ENCODE measurements around the gene CYP2U1.

The CYP2U1 gene

DNA sequence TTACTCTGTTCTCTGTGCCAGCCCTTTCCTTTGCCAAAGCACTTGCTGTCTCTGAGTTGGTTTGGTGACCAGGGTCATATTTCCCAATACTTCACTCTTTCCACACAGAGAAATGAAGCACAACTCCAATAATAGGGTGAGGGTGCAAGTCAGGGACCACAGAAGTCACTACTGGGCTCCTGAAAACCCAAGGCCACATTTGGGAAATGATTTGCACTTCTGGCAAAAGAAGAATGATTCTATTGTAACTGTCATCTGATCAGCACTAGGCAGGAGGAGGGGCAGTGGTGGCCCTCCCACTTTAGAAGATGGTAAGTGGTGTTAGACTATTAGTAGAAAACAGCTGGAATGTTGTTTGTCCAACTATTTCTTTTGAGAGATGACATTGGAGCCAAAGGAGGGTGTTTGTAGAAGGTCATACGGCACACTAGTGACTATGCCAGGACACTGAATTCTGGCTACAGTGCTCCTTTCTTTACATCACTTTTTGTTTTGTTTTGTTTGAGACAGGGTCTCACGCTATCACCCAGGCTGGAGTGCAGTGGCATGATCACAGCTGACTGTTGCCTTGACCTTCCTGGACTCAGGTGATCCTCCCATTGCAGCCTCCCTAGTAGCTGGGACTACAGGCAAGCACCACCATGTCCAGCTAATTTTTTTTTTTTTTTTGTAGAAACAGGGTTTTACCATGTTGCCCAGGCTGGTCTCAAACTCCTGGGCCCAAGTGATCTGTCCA, 47.5 kb downstream of the CYP2U1 start:
- no peak for DNase-seq (ENCODE audit: low read depth in 3 of 3)

GRCh38 chr4:107987916-107988762, 56.8 kb downstream of the CYP2U1 start:
- DNase-seq (ENCODE audit: low read depth in 3 of 3) = no peak

- DNase-seq (ENCODE audit: low read depth in 3 of 3) = no peak
Observed at GRCh38 chr4:107988763-107989035, 57.4 kb downstream of the CYP2U1 start.

- no peak for DNase-seq (ENCODE audit: low read depth in 3 of 3)
Observed at GRCh38 chr4:107989162-107989536, 57.8 kb downstream of the CYP2U1 start.

- peak; percentile 82 to 93 (median 90) for DNase-seq (ENCODE audit: low read depth in 3 of 3)
Observed at GRCh38 chr4:107989537-107990386, 58.4 kb downstream of the CYP2U1 start, which contains the start of gene HADH. Gene HADH, plus strand, starts transcription at chr4:107989889. Its CDS starts 44 bp downstream, at chr4:107989933.

- no peak for DNase-seq (ENCODE audit: low read depth in 3 of 3)
Observed at GRCh38 chr4:107991945-107992630, 60.7 kb downstream of the CYP2U1 start.

DNA sequence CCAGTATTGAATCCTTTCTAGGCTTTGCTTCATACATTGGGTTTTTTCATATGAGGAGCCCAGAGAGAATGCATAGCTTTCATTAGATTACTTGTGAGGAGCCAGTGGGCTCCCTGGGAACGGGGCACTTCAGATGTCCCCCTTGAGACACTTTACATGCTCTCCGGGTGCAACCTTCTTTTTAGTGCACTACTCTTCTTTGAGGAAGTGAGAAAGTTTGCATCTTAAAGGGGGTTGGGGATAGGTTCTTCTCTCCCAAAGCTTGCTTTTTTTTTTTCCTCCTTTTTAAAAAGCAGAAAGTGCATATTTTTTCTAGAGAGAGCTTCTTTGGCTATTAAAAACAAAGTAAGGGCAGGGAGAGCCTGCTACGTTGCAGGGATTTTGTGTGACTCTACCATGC, 62.6 kb downstream of the CYP2U1 start:
- no peak for DNase-seq (ENCODE audit: low read depth in 3 of 3)

DNA sequence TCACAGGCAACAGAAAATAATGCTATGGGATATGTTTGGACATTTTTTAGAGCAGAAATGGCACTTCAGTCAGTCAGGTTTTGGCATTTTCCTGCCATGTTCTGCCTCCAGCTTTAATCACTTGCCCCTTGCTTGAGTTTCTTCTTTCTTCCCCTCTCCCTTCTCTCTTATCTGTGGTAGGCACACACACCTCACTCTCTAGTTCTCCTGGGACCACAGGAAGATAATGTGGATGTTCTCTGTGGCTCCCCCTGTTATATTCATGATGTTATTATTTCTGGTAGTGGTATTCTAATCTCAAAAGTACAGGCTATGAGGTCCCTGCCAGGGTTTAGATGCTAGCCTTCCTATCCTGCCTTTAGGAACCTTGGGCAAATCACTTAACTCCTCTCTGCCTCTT, 63.5 kb downstream of the CYP2U1 start:
- no peak for DNase-seq (ENCODE audit: low read depth in 3 of 3)

DNA sequence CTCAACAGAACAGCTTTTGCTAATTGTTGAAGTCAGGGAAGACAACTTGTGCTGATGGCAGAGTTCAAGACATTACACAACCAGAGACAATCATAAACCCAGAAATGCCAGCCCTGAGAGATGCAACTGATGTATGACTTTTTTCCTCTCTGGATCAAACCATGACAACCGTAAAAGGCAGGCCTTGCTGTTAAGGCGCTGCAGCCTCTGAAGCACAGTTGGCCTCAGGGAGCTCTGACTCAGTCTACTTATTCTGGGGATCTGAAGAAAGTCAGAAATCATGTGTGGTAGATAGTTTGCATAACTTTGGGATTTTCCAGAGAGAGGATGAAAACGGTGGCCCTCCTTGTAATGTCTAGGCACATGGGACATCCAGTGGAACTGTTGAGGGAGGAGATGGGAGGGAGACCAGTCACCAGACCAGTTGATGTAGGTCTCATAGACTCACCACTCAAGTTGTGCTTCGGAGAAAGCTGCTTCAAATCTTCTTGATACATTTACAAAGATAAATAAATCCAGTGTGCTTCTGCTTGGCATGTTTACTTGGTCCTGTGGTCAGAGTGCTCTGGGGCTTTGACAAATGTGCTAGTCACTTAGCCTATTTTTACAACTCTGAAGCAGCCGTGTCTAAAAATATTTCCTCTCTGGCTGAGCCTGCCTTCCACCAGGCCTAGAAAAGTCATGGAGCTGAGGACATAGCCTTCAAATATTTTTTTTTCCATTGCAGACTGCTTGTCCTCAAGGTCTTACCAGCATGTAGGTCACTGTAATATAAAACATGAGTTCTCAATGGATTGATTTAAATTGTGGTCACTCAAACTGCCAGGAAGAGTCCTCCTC, 65.8 kb downstream of the CYP2U1 start:
- no peak for DNase-seq (ENCODE audit: low read depth in 3 of 3)

- DNase-seq (ENCODE audit: low read depth in 3 of 3) = no peak
Observed at GRCh38 chr4:107997794-107998193, 66.4 kb downstream of the CYP2U1 start.

DNA sequence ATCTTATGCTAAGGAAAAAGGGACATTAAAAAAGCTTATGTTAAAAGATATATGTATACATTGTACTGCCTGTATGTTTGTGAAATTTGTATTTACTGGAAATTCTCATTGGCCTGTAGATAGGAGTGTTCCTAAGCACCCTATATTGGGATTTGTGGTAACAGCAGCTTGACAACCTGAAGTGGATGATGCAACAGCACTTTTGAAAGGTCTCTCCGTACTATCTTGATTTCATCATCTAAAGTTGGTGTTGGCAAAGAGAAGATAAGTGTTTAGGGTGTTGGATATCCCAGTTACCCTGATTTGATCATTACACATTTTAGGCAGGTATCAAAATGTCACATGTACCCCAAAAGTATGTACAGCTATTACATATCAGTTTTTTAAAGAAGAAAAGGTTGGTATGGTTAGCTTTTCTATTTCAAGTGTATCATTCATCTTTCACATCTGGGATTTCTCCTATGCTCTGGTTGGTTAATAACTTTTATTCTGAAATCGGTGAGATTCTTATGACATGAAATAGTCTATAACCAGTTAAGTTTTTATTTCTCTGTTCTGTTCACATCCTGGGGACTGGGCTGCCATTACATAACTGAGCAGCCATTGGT, 68.7 kb downstream of the CYP2U1 start:
- DNase-seq (ENCODE audit: low read depth in 3 of 3) = no peak

DNA sequence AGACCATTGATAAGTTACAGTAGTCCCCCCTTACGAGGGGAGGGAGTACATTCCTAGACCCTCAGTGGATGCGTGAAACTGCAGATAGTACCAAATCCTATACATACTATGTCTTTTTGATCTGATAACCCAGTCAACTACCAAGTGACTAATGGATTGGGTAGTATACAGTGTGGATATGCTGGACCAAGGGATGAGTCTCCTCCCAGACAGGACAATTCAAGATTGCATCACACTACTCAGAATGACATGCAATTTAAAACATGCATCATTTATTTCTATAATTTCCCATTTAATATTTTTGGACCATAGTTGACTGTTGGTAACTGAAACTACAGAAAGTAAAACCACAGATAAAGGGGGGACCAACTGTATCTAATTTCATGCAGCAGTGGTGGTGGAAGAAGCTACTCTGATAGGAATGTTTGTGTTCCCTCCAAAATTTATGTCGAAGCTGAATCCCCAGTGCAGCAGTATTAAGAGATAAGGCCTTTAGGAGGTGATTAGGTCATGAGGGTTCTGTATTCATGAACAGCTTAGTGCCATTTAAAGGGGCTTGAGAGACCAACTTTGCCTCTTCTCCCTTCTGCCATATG, 70.3 kb downstream of the CYP2U1 start:
- no peak for DNase-seq (ENCODE audit: low read depth in 3 of 3)
